Liver (tissue), 9 donors: ENCODE data around the gene TPSG1. TPM values are rescaled to one million over a fixed set of nuclear protein-coding genes. Genes with fewer than 3 reads are reported as not detected.

Experiments used
- DNase-seq: peaks from one replicate; pipeline ENCODE4 v3.0.0-alpha.2; 2017; ENCODE audit warnings: low spot score
- H3K27ac ChIP-seq, 2 donors: one replicate each; pipeline ENCODE4 v1.7.0; 2013; ENCODE audit warnings: inconsistent platforms in 2 of 2, low read length in 2 of 2, control low read depth in 1 of 2, low read depth in 1 of 2, mild to moderate bottlenecking in 1 of 2
- H3K27me3 ChIP-seq, 4 donors: one replicate each; pipeline versions ENCODE4 v1.6.1 to v1.7.0; 2013; ENCODE audit warnings: low read length in 3 of 4, inconsistent platforms in 1 of 4, mild to moderate bottlenecking in 1 of 4, moderate library complexity in 1 of 4; ENCODE audit not compliant: control insufficient read depth in 4 of 4, insufficient read depth in 4 of 4
- H3K36me3 ChIP-seq, 4 donors: one replicate each; pipeline versions ENCODE4 v1.6.1 to v1.7.0; 2013; ENCODE audit warnings: low read length in 3 of 4, mild to moderate bottlenecking in 3 of 4, low read depth in 1 of 4, moderate library complexity in 1 of 4; ENCODE audit not compliant: control insufficient read depth in 4 of 4, insufficient read depth in 3 of 4
- H3K4me1 ChIP-seq, 4 donors: one replicate each; pipeline versions ENCODE4 v1.6.1 to v1.7.0; 2013; ENCODE audit warnings: low read length in 3 of 4, mild to moderate bottlenecking in 3 of 4, moderate library complexity in 1 of 4; ENCODE audit not compliant: control insufficient read depth in 4 of 4, insufficient read depth in 4 of 4
- H3K4me3 ChIP-seq, 3 donors: one replicate each; pipeline versions ENCODE4 v1.6.1 to v1.7.0; 2013; ENCODE audit warnings: low read length in 3 of 3, control low read depth in 1 of 3, low read depth in 1 of 3, mild to moderate bottlenecking in 1 of 3
- H3K9ac ChIP-seq, 2 donors: one replicate each; pipeline ENCODE4 v1.7.0; 2013; ENCODE audit warnings: low read length in 2 of 2, mild to moderate bottlenecking in 2 of 2, moderate library complexity in 2 of 2, control low read depth in 1 of 2, low read depth in 1 of 2
- H3K9me3 ChIP-seq, 4 donors: one replicate each; pipeline versions ENCODE4 v1.6.1 to v1.7.0; 2013; ENCODE audit warnings: low read length in 3 of 4; ENCODE audit not compliant: control insufficient read depth in 4 of 4
- EGR1 ChIP-seq, 2 donors: IDR thresholded peaks; 2 replicates each; pipeline ENCODE4 v1.6.1; 2016 to 2018; ENCODE audit warnings: antibody characterized with exemption in 2 of 2, low read depth in 2 of 2
- FOXA1 ChIP-seq: IDR thresholded peaks from 2 replicates; pipeline ENCODE4 v1.6.1; 2016; ENCODE audit warnings: antibody characterized with exemption
- FOXA2 ChIP-seq: IDR thresholded peaks from 2 replicates; pipeline ENCODE4 v1.6.1; 2016; ENCODE audit warnings: antibody characterized with exemption
- GABPA ChIP-seq, 2 donors: IDR thresholded peaks in 1 of 2; conservative IDR thresholded peaks in 1 of 2; 2 replicates each; pipeline ENCODE4 v1.6.1; 2016; ENCODE audit warnings: antibody characterized with exemption in 2 of 2, mild to moderate bottlenecking in 1 of 2, moderate library complexity in 1 of 2
- MAX ChIP-seq: IDR thresholded peaks from 2 replicates; pipeline ENCODE4 v1.6.1; 2016; ENCODE audit warnings: antibody characterized with exemption
- NR2F2 ChIP-seq: IDR thresholded peaks from 2 replicates; pipeline ENCODE4 v1.6.1; 2016; ENCODE audit warnings: antibody characterized with exemption
- RAD21 ChIP-seq, 2 donors: IDR thresholded peaks; 2 replicates each; pipeline ENCODE4 v1.6.1; 2016; ENCODE audit warnings: antibody characterized with exemption in 2 of 2, mild to moderate bottlenecking in 2 of 2
- REST ChIP-seq: IDR thresholded peaks from 2 replicates; pipeline ENCODE4 v1.6.1; 2016; ENCODE audit warnings: antibody characterized with exemption, mild to moderate bottlenecking
- SP1 ChIP-seq: IDR thresholded peaks from 2 replicates; pipeline ENCODE4 v1.6.1; 2018; ENCODE audit warnings: antibody characterized with exemption, mild to moderate bottlenecking
- YY1 ChIP-seq: IDR thresholded peaks from 2 replicates; pipeline ENCODE4 v1.6.1; 2016; ENCODE audit warnings: antibody characterized with exemption, mild to moderate bottlenecking
- ZBTB33 ChIP-seq: IDR thresholded peaks from 2 replicates; pipeline ENCODE4 v1.6.1; 2016; ENCODE audit warnings: antibody characterized with exemption
- WGBS: extraction: QIAGEN DNeasy Blood & Tissue Kit; methylation state at CpG from one replicate; pipeline ENCODE4 v1.1.7; 2013; 5-methylcytosine and 5-hydroxymethylcytosine counted together
- polyA plus RNA-seq, 2 donors: library from polyadenylated mRNA; stranded (reverse) in 1 of 2; unstranded in 1 of 2; fragments of 200-250 nt in 1 of 2; fragments of >200 nt in 1 of 2; fragmentation: Nextera tagmentation in 1 of 2; extraction: Ambion mirVana in 1 of 2; gene quantifications; one replicate each; pipeline versions ENCODE4 v1.2.1 to v1.2.3, GENCODE V29; 2013 to 2015
- total RNA-seq, 2 donors: library from RNA; depleted of rRNA; stranded (reverse); fragments of >200 nt; gene quantifications; one replicate each; pipeline ENCODE4 v1.2.3, GENCODE V29; 2014
- donor health status: healthy.
- donor health status: healthy.
- donor health status: healthy.
- donor health status: healthy.
- donor health status: healthy.

The TPSG1 gene
- total and polyA plus RNA-seq, 4 donors, result 0.55 TPM; not detected in 3

- no peak overlapping the region for H3K9ac ChIP-seq
- no peaks in the 10 kb centered on the region for H3K27me3 ChIP-seq
- no peaks in the 10 kb centered on the region for H3K4me1 ChIP-seq
- H3K27ac ChIP-seq, result no peak overlapping the region
- H3K4me3 ChIP-seq, result no peak overlapping the region
- TF ChIP-seq RAD21 (IDR thresholded peaks at IDR 0.05) (no peak), FOXA1 (no peak)
- peaks cover 0 to 73% (median 19%) of the 10 kb centered on the region in 4 donors for H3K36me3 ChIP-seq
- 82% methylated on average over 32 of the region's 32 CpGs for WGBS
- DNase-seq, result no peak
- H3K9me3 ChIP-seq, result no peaks in the 10 kb centered on the region
These were observed 9.3 kb downstream of the TPSG1 start for GRCh38 chr16:1215574-1216295.

GRCh38 chr16:1214719-1215118 lies 10.3 kb downstream of the TPSG1 start:
- Histone ChIP-seq H3K9ac (no peak overlapping the region), H3K4me1 (no peaks in the 10 kb centered on the region), H3K4me3 (no peak overlapping the region), H3K27me3 (no peaks in the 10 kb centered on the region), H3K27ac (no peak overlapping the region), H3K36me3 (peaks cover 0 to 69% (median 19%) of the 10 kb centered on the region in 4 donors), H3K9me3 (no peaks in the 10 kb centered on the region)
- DNase-seq, result no peak
- TF ChIP-seq MAX, result no peak
- TF ChIP-seq NR2F2, result no peak
- TF ChIP-seq EGR1 (IDR thresholded peaks at IDR 0.05; ENCODE audit: low read depth in 2 of 2), result no peak
- TF ChIP-seq RAD21 (IDR thresholded peaks at IDR 0.05), result no peak
- TF ChIP-seq SP1, result no peak
- no peak for TF ChIP-seq ZBTB33
- TF ChIP-seq YY1, result no peak
- 86% methylated on average over 16 of the region's 16 CpGs for WGBS

GRCh38 chr16:1213796-1214372 lies 11.2 kb downstream of the TPSG1 start:
- no peak for TF ChIP-seq EGR1 (IDR thresholded peaks at IDR 0.05; ENCODE audit: low read depth in 2 of 2)
- no peak for DNase-seq
- Histone ChIP-seq H3K27me3 (no peaks in the 10 kb centered on the region), H3K4me3 (no peak overlapping the region), H3K27ac (no peak overlapping the region), H3K4me1 (no peaks in the 10 kb centered on the region), H3K9me3 (no peaks in the 10 kb centered on the region), H3K9ac (no peak overlapping the region), H3K36me3 (peaks cover 0 to 65% (median 21%) of the 10 kb centered on the region in 4 donors)
- whole genome bisulfite sequencing, result 89% methylated on average over 25 of the region's 25 CpGs

- no peak for DNase-seq
- H3K9ac ChIP-seq, result no peak overlapping the region
- no peaks in the 10 kb centered on the region for H3K27me3 ChIP-seq
- WGBS, result 83% methylated on average over 8 of the region's 8 CpGs
- H3K4me1 ChIP-seq, result no peaks in the 10 kb centered on the region
- H3K27ac ChIP-seq, result no peak overlapping the region
- TF ChIP-seq FOXA2 (no peak), GABPA (IDR thresholded peaks at IDR 0.05 in 1 of 2, conservative IDR thresholded peaks at IDR 0.05 in 1 of 2) (no peak), REST (no peak), MAX (no peak)
- H3K4me3 ChIP-seq, result no peak overlapping the region
- peaks cover 0 to 65% (median 22%) of the 10 kb centered on the region in 4 donors for H3K36me3 ChIP-seq
- H3K9me3 ChIP-seq, result no peaks in the 10 kb centered on the region
These were observed 11.8 kb downstream of the TPSG1 start for GRCh38 chr16:1213231-1213630.
